Mesenteric fat pad (tissue), 1 donor: ENCODE results near the gene SOHLH2. TPM values are rescaled to one million over a fixed set of nuclear protein-coding genes. Genes with fewer than 3 reads are reported as not detected.

Source experiments
- DNase-seq: peaks from one replicate; pipeline ENCODE4 v3.0.0-alpha.2; 2020; ENCODE audit warnings: low spot score
- long read RNA-seq: library from polyadenylated mRNA; unstranded; transcript quantifications from one replicate; pipeline ENCODE4 v2.0.0, GENCODE V29; 2020
- total RNA-seq: library from RNA; stranded (reverse); fragmentation: NEBNext Ultra II Directional; extraction: Animal tissue kit (Norgen Biotek cat#: 25700); gene quantifications from one replicate; pipeline ENCODE4 v1.2.1, GENCODE V29; 2021
- donor health status: DM: yes; HTN: yes; CAD: no.

The SOHLH2 gene
- not detected for total RNA-seq
- long read RNA-seq = 0 reads

GRCh38 chr13:36214163-36214921 is at the start of gene SOHLH2:
Gene SOHLH2 (minus strand): TSS chr13:36214556. CDS start chr13:36214526, 30 bp downstream.
- no peak for DNase-seq

- no peak for DNase-seq
Observed at GRCh38 chr13:36261976-36262375, 47.6 kb upstream of the SOHLH2 start.

- DNase-seq = no peak
Observed at GRCh38 chr13:36261011-36261410, 46.7 kb upstream of the SOHLH2 start.

DNA sequence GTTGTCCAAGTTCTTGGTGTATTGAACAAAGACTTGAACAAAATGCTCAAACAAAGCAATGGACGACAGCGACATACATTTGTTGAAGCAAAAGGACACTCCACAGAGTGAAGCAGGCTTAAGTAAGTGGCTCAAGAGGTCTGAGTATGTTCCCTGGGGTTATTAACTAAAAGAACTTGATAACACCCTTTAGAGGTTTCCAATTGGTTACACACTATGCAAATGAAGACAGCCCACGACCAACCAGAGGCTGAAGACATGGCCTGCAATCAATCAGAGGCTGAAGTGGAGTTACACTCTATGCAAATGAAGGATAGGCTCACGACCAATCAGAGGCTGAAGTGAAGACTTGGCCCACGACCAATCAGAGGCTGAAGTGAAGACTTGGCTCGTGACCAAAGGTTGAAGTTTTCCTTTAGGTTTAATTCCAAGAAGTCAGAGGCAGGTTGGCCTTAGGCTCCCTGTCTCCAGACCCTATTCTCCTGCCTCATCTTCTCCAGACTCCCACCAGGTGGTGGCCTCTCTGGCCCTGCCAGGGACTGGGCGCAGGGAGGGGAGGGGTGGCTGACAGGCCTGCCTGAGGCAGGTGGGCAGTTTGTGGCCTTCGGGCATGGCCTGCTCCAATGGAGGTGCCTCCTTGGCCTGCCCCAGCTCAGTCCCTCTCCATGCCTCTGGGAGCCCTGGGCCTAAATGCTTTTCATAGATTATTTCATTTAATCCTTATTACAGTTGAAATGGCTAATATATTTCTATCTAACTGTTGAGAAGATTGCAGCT is 45.2 kb upstream of the SOHLH2 start:
- DNase-seq = no peak

- DNase-seq = no peak
Observed at GRCh38 chr13:36258831-36259230, 44.5 kb upstream of the SOHLH2 start.

DNA sequence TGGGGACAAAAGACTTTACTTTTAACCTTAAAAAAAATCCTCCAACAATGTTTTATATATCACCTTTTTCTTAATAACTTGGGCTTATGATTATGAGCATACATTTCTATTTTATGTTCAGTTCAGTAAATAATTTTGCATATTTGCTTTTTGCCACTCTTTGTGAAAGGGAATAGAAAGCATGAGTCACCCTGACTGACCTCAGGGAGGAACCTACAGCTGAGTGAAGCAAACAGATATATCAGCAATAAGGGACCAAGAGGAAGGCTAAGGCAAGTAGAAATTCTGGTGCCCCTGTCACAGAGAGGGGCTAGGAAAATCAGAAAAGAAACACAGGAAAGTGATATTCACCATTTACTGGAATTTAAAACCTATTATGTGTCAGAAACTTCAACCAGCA is 37.2 kb upstream of the SOHLH2 start:
- no peak for DNase-seq

DNA sequence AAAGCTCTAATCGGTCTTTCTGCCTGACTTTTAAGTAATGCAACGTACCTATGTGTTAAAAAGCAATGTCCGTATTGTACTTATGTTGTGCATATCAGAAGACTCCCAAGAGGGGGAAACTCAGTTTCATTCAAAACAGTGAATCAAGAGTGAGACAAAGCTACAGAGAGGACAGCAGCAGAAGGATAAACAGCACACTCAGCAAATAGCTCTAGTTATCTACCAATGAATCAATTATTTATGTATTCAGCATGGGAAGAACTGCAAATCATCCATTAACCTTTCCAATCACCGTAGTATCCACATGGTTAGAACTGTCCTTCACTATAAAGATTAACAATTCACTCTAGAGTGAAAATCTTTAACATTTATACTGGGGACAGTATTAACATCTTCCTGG is 36.7 kb upstream of the SOHLH2 start:
- DNase-seq = no peak

- no peak for DNase-seq
Observed at GRCh38 chr13:36248700-36249099, 34.3 kb upstream of the SOHLH2 start.

- DNase-seq = no peak
Observed at GRCh38 chr13:36244990-36245389, 30.6 kb upstream of the SOHLH2 start.

- no peak for DNase-seq
Observed at GRCh38 chr13:36244073-36244472, 29.7 kb upstream of the SOHLH2 start.

GRCh38 chr13:36242761-36243160 is 28.4 kb upstream of the SOHLH2 start:
- no peak for DNase-seq

- no peak for DNase-seq
Observed at GRCh38 chr13:36231236-36231635, 16.9 kb upstream of the SOHLH2 start.

DNA sequence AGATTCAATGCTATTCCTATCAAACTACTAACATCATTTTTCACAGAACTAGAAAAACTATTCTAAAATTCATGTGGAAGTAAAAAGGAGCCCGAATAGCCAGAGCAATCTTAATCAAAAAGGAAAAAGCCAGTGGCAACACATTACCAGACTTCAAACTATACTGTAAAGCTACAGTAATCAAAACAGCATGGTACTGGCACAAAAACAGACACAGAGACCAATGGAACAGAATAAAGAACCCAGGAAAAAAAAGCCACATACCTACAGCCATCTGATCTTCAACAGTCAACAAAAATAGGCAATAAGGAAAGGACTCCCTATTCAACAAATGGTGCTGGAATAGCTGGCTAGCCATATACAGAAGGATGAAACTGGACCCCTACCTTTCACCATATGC is 10.4 kb upstream of the SOHLH2 start:
- DNase-seq = no peak

GRCh38 chr13:36219883-36220282 is 5.5 kb upstream of the SOHLH2 start:
- DNase-seq = no peak

DNA sequence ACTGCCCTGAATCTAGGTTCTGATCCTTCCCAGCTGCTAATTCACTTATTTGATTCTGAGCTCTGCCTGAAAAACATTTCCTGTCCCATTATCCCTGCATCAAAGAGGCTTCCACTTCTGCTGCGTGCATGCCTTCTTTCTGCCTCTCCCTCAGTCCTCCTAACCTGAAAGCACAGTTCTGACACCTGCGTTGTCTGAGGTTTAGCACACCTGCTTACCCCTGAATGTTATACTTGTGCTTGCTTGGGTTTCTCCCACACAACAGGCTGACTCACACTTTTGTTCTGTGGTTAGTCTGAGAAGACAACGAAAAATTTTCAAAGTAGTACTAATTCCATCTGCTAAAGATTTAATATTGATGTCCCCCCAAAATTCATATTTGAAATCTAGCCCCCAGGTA is 3.1 kb upstream of the SOHLH2 start:
- DNase-seq = no peak

DNA sequence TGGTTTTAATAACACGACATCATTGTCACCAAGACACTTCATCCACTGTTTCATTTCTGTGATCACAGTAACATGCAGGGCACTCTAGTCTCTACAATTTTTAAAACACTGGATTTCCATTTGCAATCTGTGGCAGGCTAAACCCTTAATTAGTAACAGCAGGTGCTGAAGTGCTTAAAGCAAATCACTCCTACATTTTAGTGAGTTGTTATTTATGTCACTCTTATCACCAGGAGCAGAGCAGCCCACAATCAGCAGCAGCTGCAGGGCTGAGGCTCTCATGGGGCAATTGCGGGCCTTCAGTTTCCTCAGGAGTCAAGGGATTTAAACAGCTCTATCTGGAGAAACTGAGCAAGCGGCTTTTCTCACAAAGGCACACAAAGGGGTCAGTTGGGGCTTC is 1.6 kb downstream of the SOHLH2 start:
- DNase-seq = no peak

DNA sequence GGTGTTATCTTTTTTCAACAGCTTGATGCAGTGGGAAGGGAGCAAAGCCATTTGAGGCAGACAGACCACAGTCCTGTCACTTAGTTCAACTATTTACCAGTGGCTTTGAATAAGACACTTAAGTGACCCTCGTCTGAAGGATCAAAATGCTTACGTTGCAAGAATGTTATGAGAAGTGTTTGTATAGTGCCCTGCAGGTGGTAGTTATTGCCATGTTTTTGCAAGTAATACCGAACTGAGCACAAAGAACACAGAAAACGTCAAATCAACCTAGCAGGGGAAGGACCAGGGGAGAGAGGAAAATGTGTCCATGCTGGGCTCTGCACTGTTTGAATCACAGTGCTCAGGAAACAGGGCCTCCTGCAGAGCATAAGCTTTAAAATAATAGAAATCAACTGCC is 2.8 kb downstream of the SOHLH2 start:
- no peak for DNase-seq

GRCh38 chr13:36210738-36211137 is 3.6 kb downstream of the SOHLH2 start:
- DNase-seq = no peak

GRCh38 chr13:36207672-36208071 is 6.7 kb downstream of the SOHLH2 start:
- DNase-seq = no peak

- DNase-seq = no peak
Observed at GRCh38 chr13:36193151-36193855, 21.1 kb downstream of the SOHLH2 start.

DNA sequence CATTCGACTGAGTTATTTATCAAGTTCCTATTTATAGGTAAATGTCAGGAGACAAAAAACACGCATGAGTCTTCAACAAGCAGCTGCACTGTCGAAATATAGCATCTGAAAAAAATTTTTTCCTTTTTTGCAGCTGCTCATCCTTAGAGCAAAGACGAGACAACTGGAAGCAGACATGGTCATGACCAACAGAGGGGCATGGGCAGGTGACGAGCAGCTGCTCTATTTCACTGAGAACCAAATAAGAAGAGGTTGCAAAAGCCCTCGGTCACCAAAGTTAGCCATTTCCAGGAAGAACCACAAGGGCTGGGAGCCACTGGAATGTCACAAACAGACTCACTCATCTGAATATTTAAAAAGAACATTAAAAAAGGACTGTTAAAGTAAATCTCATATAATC is 22.2 kb downstream of the SOHLH2 start:
- no peak for DNase-seq

DNA sequence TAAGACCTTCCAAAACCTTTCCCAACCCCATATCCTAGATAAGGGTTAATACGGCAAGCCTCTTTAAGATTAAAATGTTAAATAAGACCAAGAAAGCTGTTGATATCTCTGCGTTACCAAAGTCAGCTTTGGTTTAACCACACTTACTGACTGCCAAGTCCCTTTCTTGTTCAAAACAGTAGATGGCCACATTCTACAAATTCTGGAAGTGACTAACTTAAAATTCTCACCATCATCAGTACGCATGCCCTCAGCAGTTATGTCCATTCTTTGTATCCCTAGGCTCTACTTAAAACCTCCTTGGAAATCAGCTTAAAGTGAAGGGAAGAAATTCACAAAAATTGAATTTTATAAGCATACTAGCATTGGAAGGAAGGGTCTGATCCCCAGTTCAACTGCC is 23.6 kb downstream of the SOHLH2 start:
- DNase-seq = no peak
